ENCODE results near the gene FAR1.

GRCh38 chr11:13661074-13661623 is 7.3 kb upstream of the FAR1 start:
- TF ChIP-seq CTCF (IDR thresholded peaks at IDR 0.05; ENCODE audit: low read depth, low read length, poor library complexity, severe bottlenecking) (no peak), EZH2phosphoT487 (IDR thresholded peaks at IDR 0.05; ENCODE audit: borderline replicate concordance, low read length) (no peak)
